Measurements from ENCODE around the gene ENPP4.
"Not testable (repeated sequence)": the region's sequence is repeated elsewhere in the genome, so short reads cannot be mapped to it uniquely, and the experiment has no call there.

ENPP4 gene

DNA sequence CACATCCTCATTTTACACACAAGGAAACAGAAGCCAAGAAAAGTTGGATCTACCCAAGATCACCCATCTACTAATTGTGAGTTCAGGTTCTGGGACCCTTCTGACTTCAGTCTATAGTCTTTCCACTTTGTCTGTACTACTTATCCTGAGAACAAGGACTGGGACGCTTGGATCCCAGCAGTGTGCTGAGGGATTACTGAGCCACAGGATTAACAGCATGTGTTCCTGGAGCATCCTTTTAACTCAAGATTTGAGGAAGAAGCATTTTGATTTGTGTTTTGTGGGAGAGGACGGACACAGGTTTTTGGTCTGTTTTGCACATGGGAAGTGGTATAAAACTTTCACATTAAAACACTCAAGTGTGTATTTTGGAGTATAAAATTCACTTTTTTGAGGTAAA is 4.4 kb downstream of the ENPP4 start:
- no peak for DNase-seq

DNA sequence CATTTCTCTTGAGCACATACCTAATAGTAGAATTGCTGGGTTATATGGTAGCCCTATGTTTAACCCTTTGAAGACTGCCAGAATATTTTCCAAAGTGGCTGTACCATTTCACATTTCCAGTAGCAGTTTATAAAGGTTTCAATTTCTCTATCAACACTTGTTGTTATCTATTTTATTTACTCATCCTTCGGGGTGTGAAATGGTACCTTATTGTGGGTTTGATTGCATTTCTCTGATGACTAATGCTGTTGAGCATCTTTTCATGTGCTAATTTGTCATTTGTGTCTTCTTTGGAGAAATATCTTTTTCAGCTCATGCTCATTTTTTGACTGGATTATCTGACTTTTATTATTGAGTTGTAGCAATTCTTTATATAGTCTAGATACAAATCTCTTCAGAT is 5.4 kb downstream of the ENPP4 start:
- DNase-seq = no peak

DNA sequence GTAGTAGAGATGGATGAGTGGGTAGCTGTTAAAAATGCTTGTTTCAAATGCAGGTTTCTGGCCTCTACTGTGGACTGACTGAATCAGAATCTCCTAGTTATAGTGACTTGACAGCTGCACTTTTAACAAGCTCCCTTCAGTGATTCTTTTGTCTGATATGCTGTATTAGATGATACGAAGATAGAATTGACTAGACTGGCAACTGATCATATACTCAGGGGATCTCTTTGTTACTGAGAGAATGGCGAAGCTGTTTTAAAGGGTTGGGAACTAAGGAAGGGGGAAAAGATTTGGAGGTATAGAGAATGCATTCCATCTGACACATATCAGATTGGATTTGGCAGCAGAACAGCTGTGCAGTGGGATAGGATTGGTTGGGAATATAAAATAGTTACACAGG is 7.0 kb downstream of the ENPP4 start:
- DNase-seq = no peak

DNA sequence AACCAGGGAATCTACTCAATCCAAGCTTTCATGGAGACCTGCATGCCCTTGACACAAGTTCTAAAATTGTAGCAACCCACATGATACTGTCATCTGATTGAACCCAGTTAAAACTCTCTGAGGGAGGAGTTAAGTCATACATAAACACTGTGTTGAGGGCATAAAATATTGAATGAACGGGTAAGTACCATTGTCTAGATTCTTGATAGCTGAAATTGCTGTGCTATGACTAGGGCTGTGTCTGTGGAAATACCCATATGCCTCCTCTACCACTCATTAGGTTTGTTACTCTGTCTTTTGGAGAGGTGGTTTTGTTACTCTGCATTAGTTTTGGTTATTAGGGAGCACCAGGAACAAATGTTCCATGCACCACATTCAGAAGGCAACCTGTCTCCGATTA is 7.6 kb downstream of the ENPP4 start:
- DNase-seq = no peak

DNA sequence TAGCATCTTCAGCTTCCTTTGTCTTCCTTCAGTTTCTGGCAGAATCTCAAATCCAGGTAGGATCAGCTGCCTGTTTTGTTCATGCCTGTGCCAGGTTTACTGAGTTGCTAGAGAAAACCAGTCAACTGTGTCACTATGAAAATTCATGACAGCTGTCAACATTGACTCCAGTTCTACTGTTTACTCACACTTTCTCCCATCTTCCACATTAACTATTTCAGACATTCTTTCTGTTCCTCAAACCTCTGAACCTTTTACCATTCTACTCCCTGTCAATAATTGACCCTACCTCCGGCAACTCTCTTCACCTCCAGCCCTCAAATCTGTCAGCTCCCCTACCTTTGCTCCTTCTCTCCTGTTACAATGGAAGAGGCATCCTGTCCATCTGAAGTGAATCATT is 8.5 kb downstream of the ENPP4 start:
- DNase-seq = no peak

DNA sequence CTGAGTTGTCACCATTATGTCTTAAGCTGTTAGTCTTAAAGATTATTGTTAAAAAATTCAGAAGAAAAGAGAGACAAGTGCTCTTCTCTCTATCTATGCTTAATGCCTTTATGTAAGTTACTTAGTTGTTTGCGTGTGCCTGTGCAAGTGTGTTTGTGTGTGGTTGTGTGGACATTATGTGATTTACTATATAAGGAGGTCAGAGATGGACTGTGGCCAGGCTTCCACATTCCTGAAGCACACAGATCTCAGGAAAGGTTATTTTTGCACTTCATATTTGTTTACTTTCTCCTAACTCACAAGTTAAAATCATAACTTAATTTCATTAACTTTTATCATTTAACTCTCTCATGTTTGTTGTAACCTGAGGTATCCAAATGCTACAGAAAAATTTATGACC is 14.5 kb downstream of the ENPP4 start:
- DNase-seq = no peak

DNA sequence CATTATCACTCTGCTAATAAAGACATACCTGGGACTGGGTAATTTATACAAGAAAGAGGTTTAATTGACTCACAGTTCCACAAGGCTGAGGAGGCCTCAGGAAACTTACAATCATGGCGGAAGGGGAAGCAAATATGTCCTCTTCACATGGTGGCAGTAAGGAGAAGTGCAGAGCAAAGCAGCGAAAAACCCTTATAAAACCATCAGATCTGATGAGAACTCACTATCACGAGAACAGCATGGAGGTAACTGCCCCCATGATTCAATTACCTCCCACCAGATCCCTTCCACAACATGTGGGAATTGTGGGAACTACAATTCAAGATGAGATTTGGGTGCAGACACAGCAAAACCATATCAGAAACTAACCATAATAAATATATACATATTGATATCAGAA is 19.3 kb downstream of the ENPP4 start:
- not testable (repeated sequence) for DNase-seq

DNA sequence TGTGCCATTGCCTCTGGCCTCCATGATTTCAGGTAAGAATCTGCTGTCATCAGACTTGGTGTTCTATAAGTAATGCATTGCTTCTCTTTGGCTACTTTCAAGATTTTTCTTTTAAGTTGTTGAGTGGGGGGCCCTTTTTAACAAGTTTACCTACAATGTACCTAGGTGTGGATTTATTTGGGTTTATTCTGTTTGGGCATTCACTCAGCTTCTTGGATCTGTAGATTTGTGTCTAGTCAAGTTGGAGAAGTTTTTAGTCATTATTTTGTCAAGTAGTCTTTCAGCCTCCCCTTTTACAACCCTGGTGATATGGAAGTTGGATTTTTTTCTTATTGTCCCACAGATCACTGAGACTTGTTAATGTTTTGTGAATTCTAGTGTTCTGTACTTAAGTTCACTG is 26.9 kb downstream of the ENPP4 start:
- no peak for DNase-seq

DNA sequence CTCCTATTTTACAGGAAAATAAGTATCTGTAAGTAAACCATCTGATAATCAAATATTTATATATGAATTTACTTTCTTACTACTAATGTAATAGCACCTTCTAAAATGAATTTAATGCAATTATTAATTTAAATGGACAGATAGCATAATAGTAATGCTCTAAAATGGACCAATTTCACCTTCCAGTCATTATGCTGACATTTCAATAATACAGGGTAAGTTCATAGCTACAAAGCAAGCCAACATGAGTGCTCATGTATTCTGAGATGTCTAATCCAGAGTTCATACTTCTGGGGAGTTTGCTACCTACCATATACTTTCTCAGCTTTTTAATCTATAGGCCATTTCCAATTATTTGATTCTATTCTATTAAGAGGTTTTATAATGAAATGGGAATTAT is 29.4 kb downstream of the ENPP4 start:
- no peak for DNase-seq

DNA sequence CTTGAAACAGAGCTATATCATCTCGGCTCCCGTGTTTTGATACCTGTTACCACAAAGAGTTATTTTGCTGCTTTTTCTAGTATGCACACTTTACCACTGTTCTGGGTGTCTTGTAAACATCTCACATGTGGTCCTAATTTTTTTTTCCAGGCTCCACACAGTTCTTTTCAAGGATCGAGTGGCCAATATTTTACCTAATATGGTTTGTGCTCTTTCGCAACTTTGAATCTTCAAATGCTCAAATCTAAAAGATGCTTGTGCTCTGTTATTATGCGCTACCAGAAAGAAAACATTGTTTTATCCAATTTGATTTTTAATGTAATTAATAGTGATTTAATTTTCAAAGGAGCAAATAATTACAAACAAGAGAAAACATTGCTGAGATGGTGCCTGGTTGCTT is 30.3 kb downstream of the ENPP4 start:
- no peak for DNase-seq

DNA sequence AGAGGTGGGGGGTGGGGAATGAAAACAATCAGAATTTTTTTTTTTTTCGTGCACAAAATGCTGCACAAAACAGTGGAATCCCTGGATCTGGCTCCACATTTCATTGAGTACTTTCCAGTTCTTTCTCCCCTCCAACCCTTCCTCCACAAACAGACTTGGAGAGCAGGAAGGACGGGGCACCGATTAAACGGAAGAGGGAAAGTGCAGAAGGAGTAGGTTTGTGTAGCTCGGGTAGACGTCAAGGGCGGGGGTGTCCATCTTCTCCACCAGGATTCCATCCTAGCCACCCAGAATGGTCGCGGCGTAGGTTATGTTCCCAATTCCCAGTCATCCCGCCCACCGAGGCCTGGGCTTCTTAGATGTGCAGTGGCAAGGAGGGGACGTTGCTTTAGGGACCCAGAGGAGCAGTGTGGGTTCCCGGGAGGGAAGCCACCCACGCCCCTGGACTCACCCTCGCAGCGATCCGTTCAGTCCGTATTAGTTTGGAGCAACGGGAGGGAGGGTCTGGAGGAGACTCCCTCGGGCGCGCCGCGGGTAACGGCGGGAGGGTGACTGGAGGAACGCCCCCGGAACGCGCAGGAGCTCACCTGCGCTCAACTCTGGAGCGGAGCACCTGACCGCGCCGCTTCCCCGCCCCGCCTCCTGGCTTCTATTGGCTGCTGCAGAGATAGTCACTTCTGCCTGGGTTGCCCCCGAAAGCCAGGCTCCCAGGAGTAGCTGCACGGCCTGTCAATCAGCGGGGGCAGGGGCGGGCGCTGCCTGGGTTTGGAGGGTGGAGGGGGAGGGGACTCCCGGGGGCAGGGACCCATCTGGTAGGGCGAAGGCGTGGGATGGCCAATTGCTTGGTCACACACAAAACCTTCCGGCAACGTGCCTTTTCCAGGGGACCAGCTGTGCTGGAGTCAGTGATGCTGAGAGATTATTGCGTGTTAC is 40.8 kb downstream of the ENPP4 start, which contains the start of gene ENPP5:
ENPP5 (minus strand) TSS at position 624 of the 933 bp plus-strand sequence. CDS start 2,718 bp downstream, outside the sequence.
- no peak for DNase-seq

DNA sequence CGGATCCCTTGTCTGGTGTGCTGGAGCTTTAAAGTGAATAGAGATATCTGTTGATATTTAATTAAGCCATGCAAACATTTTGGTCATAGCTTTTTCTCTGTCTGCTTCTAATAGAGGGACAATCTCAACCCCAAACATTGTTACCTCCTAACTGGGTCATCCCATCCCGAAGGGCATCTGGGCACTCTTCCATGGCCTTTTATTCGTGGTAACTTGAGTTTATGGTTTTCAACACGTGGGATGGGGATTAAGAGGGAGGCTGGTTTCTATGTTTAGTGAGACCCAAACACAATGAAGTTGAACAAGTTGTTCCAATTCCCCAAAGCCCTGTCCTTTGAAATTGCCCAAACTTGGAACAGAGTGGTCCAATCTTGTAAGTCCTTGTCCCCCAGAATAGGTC is 42.4 kb downstream of the ENPP4 start:
- DNase-seq = no peak

DNA sequence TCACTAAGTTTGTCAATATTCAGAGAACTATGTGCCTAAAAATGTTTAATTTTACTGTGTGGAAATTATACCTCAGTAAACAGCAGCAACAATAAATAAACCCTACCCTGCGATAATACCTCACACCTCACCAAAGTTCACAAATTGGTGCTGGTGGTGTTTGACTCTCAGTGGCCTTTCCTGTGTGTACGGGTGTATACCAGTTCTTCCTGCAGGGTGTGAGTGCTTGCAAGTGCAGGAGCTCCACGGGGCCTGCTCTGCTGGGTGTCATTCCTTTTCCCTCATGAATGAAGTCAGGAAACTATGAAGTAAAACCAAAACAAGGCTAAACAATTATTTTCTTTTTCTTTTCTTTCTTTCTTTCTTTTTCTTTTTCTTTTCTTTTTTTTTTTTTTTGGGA is 45.1 kb downstream of the ENPP4 start:
- DNase-seq = no peak

DNA sequence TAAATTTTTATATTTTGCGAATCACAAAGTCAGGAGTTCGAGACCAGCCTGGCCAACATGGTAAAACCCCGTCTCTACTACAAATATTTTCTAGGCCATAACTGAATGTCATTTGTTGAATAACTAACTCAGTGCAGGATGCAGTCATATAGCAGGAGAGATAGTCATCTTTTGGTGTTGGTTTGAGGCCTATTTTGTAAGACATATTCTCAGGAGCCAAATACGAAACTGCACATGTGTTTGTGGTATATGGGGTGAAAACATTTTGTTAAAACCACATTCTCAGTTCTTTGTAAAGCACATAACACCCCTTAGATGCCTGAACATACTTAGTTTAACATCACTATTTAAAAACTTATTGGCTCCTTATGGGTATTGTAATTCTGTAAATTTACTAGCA is 45.7 kb downstream of the ENPP4 start:
- no peak for DNase-seq

DNA sequence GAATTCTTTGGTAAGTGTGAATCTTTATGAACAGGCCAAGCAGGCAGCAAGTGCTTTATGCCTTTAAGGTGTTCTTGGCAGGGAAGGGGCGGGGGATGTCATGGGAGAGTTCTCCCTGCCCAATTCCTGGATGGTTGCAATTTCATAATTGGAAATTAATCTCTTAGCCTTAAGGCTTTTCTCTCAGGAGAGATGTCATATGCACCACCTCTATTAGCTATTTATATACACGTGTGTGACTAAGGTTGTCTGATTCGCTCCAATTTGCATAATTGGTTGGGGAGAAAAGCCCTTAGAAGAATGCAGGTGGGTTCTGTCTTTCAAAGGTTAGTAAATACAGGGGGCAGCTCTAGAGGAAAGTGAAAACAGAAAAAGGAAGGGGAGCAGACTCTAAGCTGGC is 46.2 kb downstream of the ENPP4 start:
- DNase-seq = no peak

DNA sequence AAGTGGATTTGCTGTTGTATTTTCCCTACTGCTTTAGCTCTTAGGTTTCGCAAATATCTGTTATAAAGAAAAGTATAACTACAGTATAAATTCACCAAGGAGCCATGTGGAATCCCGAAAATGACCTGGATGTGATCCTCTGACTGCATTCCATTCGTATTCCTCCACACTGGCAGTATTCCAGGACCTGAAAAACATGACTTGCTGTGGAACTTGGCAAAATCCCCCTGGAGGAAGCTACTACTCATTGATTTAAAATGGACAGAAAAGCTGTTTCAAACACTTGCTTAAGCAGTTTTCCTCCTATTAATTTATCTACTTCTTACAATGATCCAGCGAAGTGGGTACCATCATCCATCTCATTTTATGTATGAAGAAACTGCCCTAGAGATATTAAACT is 54.3 kb downstream of the ENPP4 start:
- DNase-seq = peak; percentile 95

DNA sequence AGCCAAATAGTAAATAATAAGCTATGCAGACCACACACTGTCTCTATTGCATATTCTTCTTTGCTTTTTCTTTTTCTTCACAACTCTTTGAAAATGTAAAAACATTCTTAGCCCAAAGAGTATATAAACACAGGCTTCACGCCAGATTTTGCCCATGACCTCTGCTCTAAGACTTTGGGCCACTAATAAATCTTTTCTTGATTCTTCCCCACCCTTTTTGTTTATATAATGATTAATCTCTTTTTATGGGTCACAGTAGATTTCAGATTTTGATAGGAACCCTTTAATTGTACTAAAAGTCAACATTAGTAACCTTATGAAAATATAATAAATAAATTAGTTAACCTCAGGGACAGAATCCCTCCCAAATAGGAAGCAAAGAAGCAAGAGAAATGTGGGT is 56.8 kb downstream of the ENPP4 start:
- no peak for DNase-seq

DNA sequence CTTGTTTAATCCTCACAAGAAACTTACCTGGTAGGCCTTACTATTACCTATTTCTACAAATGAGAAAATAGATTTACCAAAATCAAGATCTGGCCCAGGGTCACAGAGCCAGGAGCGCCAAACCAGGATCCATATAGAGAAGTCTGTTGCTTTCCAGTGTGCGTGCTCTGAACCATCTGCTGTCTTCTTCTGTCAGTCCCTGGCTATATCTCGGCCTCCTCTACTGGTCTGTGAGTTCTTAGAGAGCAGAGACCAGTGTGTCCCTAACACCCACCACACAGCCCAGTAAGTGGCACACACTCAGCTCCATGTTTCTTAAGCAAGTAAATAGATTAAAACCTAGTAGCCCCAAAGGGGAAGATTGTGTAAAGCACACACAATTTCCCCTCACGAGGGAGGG is 59.9 kb downstream of the ENPP4 start:
- DNase-seq = no peak

DNA sequence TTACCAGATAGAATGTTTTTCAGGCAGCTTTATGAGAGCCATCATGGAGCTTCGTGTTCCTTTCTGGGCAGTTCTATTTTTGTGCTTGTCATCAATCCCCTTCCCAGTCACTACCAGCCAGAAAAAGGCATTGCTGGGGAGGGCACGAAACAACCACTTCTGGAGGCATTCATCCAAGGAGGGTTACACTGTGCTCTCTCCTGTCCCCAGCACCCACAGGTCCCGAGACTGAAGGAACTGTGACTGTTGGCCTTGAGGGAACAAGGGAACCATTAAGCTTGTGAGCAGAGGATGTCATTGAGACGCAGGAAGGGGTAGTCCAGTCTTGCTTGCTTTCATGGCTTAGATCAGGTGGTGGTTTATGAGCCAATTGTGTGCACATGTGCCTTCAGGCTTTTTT is 61.1 kb downstream of the ENPP4 start:
- DNase-seq = no peak

DNA sequence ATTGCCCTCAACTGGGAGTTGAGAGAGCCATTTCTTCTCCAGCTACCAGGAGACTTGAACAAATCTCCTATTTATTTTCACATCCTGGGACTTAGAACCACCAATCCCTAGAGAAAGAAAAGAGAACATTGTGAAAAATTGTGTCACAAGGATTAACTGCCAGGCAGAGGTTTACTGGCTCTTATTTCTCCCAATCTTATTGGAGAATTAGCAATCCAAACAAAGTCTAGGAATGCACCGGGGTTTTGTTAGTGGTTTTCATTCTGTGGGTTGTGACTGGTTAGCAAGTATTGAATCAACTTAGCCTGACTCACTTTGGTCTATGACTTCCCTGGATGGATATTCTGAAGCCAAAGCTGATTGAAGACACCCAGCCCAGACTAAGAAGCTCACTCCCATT is 62.2 kb downstream of the ENPP4 start:
- DNase-seq = peak; percentile 92
